HG02973 (cell line): ENCODE data around the gene BAHCC1.

Experiments used
- ATAC-seq: cut with Tn5 transposase; IDR thresholded peaks from one replicate; pipeline ENCODE4 v1.9.1; 2021; ENCODE audit warnings: moderate library complexity; ENCODE audit not compliant: unreplicated experiment

The BAHCC1 gene

DNA sequence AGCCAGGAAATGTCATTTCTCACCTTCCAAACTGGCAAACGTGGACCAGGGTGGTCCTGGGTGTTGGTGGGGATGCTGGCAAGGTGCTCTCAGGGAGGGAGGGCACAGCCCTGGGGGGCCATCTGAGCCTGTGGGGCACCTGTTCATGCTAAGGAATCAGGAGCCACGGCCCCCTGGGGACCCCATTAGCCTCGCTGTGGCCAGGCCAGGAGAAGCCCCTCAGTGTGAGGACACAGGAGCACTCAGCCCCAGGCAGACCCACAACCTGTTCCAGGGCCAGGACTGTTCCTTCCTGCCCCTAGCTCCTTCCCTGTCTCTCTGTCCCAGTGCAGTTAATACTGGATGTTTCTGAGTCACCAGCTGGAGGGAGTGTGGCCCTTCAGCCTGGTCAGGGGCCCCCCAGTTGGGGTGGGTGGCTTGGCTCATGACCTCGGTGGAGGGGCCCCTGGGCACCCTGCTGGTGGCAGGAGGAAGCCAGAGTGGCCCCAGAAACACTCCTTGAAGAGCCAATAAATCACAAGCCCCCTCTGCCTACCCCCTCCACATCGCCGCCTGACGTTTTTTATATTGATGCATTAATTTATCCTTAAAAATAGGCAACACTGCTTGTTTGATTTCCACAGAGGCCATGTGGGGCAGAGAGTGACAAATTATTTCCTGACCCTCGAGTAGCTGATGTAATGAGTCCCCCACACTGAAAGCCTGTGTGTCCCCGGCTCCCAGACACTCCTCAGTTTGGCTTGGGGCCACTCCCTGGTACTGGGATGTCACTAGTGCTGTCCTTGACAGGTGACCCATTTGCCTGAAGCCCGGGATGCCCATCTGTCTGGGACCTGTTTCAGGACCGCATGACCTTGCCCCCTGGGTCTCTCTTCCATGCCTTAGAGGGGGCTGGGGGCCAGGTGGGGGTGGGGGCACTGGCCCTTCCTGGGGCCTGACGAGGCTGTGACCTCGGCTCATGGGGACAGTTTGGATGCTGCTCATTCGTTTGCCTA, 95.0 kb downstream of the BAHCC1 start:
- no peak for ATAC-seq

DNA sequence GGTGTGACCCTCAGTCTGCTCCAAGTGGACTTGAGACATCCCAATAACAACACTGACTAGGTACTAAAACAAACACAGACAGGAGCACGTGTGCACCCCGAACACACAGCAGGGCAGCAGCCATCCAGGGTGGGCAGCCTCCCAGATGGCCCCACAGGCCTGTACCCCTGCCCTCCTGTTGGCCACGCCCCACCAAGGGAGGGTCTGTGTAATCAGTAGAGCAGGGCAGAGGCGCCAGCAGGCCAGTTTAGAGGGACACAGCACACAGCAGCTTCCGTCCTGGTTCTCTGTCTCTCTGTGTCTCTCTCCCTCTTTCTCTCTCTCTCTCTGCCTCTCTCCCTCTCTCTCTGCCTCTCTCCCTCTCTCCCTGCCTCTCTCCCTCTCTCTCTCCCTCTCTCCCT, 95.9 kb downstream of the BAHCC1 start:
- no peak for ATAC-seq

- no peak for ATAC-seq
Observed at GRCh38 chr17:81491761-81492160, 96.5 kb downstream of the BAHCC1 start.

GRCh38 chr17:81492202-81492601, 96.9 kb downstream of the BAHCC1 start:
- no peak for ATAC-seq

DNA sequence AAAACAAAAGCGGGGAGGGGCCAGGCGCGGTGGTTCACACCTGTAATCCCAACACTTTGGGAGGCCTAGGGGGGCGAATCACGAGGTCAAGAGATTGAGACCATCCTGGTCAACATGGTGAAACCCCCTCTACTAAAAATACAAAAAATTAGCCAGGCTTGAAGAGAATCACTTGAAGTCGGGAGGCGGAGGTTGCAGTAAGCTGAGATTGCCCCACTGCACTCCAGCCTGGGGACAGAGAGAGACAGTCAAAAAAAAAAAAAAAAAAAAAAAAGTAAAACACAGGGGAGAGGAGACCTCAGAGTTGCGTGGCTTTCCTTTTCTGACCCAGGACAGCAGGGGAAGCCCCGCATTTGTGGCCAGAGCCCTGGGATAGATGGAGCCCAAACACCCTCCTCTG, 97.4 kb downstream of the BAHCC1 start:
- no peak for ATAC-seq

GRCh38 chr17:81493198-81494038, 98.2 kb downstream of the BAHCC1 start:
- no peak for ATAC-seq

GRCh38 chr17:81494626-81495377, 99.5 kb downstream of the BAHCC1 start:
- no peak for ATAC-seq

- ATAC-seq, result no peak
Observed at GRCh38 chr17:81498953-81499600, 103.8 kb downstream of the BAHCC1 start.

- ATAC-seq, result no peak
Observed at GRCh38 chr17:81499601-81499970, 104.3 kb downstream of the BAHCC1 start.

DNA sequence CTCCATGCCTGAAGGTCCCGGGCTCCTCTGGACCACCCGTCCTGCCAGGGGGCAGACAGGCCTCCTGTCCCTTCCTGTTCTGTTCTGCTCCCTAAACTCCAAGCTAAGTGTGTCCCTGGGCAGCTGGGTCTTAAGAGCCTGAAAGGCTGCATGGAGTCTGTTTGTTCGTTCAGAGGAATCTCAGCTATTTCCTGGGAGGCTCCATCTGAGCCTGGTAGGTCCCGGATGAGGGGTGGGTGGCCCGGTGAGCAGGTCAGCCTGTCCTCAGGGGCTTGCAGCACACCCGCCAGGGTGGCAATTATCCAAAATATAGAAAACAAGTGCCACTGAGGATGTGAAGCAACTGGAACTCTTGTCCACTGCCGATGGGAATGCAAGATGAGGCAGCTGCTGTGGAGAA, 104.8 kb downstream of the BAHCC1 start:
- ATAC-seq, result no peak

DNA sequence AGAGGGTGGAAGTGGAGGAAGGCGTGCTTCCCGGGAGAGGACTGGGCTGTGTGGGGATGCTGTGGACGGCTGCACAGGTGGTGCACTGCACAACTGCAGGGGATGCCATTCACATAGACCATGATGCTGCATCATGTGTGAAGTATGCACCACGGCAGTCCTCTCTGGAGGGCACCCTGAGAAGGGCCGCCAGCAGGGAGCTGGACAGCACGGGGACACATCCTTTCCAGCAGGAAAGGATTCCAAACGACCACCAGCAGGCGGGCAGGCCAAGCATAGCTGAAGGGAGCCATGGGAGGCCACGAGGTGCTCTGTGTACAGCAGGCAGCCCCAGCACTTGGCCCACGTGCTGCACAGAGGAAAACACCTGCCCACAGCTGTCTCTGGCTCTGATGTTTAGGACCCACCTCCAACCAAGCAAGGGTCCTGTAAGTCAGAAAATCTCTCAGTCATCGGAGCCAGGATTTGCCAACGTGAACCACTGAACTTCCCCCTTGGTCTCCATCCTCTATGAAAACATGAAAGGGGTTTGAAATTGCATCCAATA, 107.3 kb downstream of the BAHCC1 start:
- no peak for ATAC-seq

- no peak for ATAC-seq
Observed at GRCh38 chr17:81503619-81504018, 108.4 kb downstream of the BAHCC1 start.

DNA sequence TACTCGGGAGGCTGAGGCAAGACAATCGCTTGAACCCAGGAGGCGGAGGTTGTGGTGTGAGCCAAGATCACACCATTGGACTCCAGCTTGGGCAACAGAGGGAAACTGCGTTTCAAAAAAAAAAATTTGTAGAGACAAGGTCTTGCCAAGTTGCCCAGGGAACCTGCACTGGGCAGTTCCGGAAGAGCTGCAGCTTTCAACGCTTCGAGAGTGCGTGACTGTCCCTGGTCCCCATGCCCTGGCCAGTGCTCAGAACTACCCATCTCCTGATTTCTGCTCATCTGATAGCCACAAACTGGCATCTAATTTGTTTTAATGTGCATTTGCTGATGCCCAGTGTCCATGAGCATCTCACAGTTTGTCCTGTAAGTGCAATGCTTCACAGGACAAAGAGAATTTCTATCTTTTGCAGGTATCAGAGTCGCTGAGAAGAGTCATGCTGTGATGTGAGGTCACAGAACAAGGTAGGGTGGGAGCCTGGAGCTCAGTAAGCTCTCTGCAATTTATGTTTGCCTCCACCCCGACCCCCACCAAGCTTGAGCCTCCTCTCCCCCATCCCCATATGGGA, 113.5 kb downstream of the BAHCC1 start:
- ATAC-seq, result no peak

DNA sequence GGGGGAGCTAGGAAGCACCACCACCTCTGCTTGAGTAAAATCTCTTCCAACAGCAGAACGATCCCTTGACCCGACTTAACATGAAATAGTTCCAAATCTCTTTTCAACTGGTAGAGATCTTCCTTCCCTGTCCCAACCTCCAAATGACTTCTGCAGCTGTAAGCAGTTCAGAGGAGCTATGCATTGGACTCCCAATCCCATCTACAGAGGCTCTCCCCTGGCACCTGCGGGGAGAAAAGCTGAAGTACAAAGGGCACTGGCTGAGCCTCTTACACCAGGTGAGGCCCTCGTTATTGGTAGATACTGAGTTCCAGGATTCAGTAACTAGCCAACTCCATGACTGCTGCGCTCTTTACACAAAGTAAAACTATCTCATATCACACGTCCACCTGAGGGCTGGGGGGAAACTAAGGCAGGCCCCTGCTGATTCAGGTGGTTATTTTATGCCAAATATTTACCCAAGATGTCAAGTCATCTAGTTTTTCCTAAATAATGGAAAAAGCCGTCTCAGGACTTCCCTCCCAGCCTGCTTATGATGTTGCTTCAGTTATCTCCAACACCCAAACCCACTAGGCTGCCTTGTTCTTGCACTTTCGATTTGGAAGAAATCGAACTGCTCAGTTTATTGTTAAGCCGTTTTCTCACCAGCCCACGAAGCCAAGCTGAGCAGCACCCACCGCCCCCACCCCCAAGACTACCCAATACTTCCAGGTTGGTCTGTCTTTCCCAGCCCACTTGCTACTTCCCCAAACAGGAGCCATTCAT, 114.1 kb downstream of the BAHCC1 start:
- no peak for ATAC-seq

DNA sequence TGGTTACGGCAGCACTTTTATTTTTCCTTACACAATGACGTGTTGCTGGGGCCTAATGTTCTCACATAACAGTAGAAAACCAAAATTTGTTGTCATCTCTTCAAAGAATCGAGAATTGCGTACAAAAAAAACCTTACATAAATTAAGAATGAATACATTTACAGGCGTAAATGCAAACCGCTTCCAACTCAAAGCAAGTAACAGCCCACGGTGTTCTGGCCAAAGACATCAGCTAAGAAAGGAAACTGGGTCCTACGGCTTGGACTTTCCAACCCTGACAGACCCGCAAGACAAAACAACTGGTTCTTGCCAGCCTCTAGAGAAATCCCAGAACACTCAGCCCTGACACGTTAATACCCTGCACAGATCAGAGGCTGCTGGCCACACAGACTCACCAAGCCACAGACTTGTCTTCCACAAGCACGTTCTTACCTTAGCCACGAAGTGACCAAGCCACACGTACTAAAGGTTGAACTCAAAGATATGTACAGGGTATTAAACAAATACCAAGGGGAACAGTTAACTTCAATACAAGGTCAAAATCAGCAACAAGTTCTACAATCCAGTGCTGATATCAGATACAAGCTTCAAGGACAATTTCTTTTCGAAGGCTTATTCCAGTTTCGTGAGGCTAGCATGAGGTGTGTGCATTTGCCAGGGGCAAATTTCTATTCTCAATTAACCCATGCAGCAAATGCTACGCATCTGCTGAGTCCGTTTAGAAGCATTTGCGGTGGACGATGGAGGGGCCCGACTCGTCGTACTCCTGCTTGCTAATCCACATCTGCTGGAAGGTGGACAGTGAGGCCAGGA, 114.9 kb downstream of the BAHCC1 start:
- ATAC-seq, result no peak

DNA sequence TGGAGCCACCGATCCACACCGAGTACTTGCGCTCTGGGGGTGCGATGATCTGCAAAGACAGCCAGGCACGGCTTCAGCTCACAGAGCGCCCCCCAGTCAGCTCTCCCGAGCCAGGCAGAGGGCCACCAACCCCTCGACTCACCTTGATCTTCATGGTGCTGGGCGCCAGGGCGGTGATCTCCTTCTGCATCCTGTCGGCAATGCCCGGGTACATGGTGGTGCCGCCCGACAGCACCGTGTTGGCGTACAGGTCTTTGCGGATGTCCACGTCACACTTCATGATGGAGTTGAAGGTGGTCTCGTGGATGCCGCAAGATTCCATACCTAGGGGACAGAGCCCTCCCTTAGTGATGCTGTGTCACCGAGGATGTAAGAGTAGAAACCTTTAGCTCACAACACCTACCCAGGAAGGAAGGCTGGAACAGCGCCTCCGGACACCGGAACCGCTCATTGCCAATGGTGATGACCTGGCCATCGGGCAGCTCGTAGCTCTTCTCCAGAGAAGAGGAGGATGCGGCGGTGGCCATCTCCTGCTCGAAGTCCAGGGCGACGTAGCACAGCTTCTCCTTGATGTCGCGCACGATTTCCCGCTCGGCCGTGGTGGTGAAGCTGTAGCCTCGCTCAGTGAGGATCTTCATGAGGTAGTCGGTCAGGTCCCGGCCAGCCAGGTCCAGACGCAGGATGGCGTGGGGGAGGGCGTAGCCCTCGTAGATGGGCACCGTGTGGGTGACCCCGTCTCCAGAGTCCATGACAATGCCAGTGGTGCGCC, 115.7 kb downstream of the BAHCC1 start:
- no peak for ATAC-seq

DNA sequence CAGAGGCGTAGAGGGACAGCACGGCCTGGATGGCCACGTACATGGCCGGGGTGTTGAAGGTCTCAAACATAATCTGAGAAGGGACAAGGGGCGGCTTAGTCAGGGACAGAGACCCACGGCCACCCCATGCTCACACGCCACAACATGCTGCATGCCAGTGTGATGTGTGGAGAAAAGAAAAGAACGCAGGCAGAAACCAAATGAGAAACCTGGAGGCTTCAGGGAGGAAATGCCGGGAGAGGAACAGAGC, 116.2 kb downstream of the BAHCC1 start:
- ATAC-seq, result no peak
